Activated CD8-positive, alpha-beta memory T cell treated with anti-CD3 and anti-CD28 coated beads for 24 hours (primary cell): ENCODE measurements around the gene WFDC1.

Experiments used
- DNase-seq: peaks from one replicate; pipeline ENCODE4 v3.0.0-alpha.2; 2020

Gene WFDC1

GRCh38 chr16:84274515-84274914 lies 20.2 kb upstream of the WFDC1 start:
- DNase-seq = no peak

- no peak for DNase-seq
Observed at GRCh38 chr16:84275585-84276151, 19.0 kb upstream of the WFDC1 start.

DNA sequence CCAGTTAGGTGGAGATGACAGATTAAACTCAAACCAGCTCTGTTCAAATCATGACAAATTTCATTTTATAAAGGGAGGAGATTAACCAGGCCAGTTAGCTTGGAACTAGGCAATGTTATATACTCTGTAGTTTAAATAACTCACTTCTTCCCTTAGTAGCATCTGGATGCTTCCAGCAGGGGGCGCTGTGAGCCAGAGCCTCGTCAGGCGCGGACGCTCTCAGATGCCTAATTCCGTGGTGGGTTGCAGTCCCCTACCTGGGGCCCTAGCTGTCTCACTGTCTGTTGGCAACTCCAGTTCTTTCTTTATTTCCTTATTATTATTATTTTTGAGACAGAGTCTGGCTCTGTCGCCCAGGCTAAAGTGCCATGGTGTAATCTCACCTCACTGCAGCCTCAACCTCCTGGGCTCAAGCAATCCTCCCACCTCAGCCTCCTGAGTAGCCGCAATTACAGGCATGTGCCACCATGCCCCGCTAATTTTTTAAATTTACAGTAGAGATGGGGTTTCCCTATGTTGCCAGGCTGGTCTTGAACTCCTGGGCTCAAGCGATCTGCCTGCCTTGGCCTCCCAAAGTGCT lies 17.3 kb upstream of the WFDC1 start:
- peak; percentile 86 for DNase-seq

GRCh38 chr16:84278333-84278732 lies 16.3 kb upstream of the WFDC1 start:
- DNase-seq = no peak

GRCh38 chr16:84278968-84279367 lies 15.7 kb upstream of the WFDC1 start:
- no peak for DNase-seq

GRCh38 chr16:84279881-84280280 lies 14.8 kb upstream of the WFDC1 start:
- no peak for DNase-seq

- DNase-seq = no peak
Observed at GRCh38 chr16:84281074-84281473, 13.6 kb upstream of the WFDC1 start.

- DNase-seq = no peak
Observed at GRCh38 chr16:84282533-84282932, 12.1 kb upstream of the WFDC1 start.

GRCh38 chr16:84283314-84284153 lies 11.1 kb upstream of the WFDC1 start:
- no peak for DNase-seq

GRCh38 chr16:84284154-84284722 lies 10.4 kb upstream of the WFDC1 start:
- no peak for DNase-seq

GRCh38 chr16:84286578-84287240 lies 8.0 kb upstream of the WFDC1 start:
- no peak for DNase-seq

DNA sequence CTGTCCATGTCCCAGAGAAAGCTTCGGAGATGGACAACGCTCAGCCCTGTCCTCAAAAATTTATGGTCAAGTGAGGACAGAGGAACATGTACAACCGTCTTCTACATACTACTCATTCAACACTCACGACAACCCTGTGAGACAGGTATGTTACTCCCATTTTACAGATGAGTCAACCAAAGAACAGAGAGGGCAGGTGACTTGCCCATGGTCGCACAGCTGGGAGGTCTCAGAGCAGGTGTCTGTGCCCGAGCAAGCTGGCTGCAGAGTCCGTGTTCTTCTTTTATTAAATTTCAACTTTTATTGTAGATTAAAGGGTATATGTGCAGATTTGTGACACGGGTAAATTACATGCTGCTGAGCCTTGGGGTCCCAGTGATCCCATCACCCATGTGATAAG lies 5.8 kb upstream of the WFDC1 start:
- no peak for DNase-seq

DNA sequence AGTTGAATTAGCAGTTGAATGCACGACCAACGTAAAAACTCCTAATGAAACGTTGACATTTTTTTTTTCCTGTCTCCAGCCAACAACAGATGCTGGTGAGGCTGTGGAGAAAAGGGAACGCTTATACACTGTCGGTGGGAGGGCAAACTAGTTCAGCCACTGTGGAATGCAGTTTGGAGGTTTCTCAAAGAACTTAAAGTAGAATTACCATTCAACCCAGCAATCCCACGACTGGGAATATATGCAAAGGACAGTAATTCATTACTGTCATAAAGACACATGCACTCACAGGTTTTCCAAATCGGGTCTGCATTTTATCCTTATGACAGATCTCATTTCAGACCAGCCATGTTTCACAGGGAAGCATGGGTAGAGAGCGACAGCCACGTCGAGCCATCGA lies 3.5 kb upstream of the WFDC1 start:
- no peak for DNase-seq

- DNase-seq = no peak
Observed at GRCh38 chr16:84292011-84292410, 2.7 kb upstream of the WFDC1 start.

- no peak for DNase-seq
Observed at GRCh38 chr16:84293406-84293805, 1.3 kb upstream of the WFDC1 start.

- DNase-seq = no peak
Observed at GRCh38 chr16:84294117-84294516, 561 bp upstream of the WFDC1 start.

DNA sequence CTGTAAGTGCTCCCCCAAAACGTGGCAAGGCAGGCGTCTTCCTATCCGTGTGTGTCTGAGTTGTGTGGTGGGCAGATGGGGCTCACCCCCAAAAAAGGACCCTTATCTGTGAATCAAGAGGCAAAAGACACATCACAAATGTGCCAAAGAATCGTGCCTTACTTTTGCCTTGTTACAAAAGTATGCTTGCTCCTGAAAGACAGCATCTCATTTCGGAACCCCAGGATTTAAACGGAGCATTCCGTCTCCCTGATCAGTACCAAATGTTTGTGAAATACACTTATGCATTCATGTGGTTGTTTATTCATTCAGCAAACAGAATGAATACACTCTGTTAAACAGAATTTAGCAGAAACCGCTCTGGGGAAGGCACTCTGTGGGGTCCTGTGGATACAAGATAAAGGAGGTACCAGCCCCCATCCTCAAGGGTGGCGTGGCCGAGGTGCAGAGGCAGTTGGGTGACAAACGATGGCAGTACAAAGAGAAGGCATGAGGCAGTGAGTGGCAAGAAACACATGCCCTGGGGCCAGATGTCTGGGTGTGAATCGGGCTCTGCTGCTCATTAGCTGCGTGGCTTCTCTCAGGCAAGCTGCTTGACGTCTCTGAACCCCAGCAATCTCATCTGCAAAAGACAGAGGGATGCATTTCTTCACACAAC lies 654 bp downstream of the WFDC1 start:
- no peak for DNase-seq

DNA sequence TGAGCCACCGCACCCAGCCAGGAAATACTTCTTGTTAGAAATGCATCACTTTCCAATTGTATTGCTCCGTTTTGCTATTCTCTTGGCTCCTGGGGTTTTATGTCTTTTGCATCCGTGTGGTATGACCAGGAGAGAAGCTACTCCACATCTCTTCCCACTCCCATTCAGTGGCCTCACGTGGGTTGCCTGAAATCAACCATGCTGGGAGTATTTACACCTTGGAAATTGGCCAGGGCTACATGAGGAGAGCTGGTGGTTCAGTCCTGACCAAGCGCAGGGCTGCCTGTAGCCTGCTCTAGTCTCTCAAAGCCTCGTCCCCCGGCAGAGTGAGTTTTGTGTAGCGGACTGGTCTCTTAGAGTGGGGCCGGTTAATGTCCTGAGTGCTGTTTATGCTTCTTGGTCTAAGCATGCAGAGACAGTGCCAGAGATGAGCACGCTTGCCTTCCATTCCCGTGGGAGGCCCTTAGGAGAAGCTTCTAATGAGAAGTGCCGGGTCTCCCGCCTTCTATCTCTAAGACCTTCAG lies 3.8 kb downstream of the WFDC1 start:
- DNase-seq = no peak

DNA sequence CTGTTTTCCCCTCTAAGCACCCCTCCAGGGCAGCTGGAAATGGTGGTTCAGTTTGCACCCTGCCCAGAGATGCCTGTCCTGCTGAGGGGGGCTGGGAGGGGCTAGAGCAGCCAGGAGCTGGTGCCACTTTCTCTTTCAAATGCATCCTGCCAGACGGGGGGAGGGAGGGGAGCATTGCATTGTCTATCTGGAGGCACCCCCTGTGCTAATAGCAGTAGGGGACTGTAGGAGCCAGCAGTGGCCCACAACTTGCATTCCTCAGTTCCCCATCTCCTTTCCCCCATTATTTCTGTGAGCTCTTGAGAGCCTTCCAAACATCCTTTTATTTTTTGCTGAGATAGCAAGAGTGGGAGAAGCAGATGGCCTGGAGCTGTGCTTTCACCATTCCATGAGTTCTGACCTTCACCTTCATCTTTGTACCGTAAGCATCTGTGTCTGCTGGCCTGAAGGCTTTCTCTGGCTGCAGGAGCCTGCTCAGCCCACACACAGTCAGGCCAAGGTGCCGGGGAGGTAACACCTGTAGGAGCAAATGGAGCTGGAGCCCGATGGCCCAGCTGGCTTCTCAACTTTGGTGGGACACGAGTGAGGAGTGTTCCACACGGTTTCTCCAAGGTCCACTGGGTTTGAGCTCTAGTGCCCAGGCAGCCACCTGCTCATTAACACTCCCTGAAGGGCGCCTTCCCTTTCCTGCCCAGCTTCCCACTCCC lies 5.2 kb downstream of the WFDC1 start:
- no peak for DNase-seq

DNA sequence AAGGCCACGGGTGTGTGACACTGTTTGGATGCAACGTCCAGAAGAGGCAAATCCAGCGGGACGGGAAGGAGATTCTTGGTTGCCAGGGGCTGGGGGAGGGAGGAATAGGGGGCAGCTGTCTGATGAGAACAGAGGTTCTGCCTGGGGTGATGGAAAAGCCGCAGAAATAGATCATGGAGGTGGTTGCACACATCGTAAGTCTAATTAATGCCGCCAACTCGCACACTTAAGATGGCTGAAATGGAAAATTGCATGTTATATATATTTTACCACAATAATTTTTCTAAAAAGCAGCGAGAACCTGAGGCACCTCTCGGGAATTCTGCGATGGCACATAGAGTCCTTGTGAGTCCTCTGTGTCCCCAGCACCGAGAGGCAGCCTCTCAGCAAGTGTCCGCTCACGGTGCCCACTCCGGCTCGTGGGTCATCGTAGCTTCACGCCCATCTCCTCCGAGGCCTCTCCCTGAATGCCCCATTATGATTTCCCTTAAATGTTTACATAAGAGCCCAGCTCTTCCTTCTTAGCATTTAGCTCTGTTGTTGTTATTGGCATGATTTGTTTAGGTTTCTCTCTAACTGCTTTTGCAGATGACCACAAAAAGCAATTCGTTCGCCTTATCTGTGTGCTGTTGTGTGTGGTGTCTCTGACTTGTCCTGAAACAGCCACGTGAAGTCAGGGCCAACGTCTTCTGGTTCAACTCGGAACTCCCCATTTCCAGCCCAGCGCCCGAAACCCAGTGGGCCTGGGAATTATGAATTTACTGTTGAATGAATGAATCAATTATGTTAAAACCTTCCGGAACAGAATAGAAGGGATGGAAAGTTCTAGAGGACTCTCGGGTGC lies 7.7 kb downstream of the WFDC1 start:
- DNase-seq = no peak

GRCh38 chr16:84303023-84303422 lies 8.3 kb downstream of the WFDC1 start:
- no peak for DNase-seq
